GF-D8 (cell line): ENCODE data around the gene MSI2.

ENCODE experiments used
- DNase-seq: peaks from one replicate; lab custom pipeline; 2025; lab: John Stamatoyannopoulos, UW

MSI2 gene

DNA sequence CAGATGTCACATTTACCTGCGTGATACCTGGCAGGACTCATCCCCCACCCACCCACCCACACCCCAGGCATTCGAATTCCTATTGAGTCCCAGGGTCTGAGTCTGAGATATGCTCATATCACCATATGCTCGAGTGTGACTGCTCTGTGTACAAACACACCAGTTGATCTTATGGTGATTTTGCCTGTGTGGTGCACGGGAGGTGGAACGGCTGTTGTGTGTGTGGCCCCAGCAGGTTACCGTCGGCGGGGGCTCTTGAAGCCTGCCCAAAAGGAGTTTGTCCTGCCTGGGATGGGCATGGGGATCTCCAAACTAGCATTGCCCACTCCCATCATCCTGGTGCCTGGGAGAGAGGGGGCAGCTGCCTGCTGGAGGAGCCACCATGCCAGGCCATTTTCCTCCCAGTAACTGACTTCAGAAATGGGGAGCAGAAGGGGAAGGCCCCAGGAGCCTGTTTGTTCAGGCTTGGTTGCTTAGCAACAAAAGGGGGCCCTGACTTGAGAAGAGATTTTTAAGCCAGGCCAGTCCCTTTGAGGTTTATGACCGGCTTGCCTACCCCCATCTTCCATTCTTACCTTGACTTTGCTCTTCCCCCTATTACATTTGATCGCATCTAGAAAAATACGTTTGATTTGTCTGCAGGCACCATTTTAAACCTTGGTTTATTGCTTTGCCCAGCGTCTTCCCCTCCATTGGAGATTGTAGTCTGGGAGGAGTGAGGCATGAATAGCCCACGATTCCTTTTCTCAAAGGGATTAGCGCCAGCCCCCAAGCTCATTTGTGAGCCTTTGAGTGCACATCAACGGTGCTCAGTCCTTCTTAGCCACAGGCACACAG, 271.1 kb downstream of the MSI2 start:
- DNase-seq: no peak

DNA sequence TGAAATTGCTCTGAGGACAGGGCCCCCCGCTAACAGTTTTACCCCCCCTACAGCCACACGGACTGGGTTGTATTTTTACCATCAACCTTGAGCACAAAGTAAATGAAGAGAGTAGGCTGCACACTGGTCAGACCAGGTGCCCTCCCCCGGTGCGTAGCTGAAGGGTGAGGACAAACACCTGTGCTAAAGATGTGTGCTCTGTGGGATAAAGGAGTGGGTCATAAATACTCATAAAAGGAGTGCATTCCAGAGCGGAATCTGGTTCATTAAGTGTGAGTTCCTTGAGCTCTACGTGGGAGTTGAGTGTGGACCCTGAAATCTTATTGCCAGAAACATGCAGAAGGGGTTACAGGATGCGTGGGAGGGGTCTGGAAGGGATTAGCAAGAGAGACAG, 271.7 kb downstream of the MSI2 start:
- DNase-seq: no peak

DNA sequence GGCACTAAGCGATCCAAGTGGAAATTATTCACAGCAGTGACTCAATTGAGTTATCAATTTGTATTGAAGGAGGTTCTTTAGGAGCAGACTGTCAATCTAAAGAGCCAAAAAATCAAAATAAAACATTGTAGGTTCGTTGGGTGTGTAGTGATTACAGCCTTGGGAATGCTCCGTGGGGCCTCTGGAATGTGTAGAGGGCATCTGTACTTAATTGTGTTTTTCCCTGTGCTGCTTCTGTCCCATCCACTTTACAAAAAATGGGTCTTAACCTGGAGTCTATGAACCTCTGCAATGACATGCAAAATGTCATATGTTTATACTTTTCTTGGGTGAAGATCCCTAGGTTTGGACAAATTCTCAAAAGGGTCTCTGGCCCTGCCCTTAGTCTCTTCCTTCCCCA, 273.7 kb downstream of the MSI2 start:
- DNase-seq: no peak

- DNase-seq: no peak
Observed at GRCh38 chr17:57530508-57530907, 274.2 kb downstream of the MSI2 start.

- no peak for DNase-seq
Observed at GRCh38 chr17:57531078-57531477, 274.8 kb downstream of the MSI2 start.

- no peak for DNase-seq
Observed at GRCh38 chr17:57531648-57532504, 275.6 kb downstream of the MSI2 start.

- DNase-seq: no peak
Observed at GRCh38 chr17:57532556-57532955, 276.2 kb downstream of the MSI2 start.

- DNase-seq: no peak
Observed at GRCh38 chr17:57532966-57533365, 276.6 kb downstream of the MSI2 start.

GRCh38 chr17:57533684-57534305, 277.5 kb downstream of the MSI2 start:
- no peak for DNase-seq

- no peak for DNase-seq
Observed at GRCh38 chr17:57534863-57535248, 278.5 kb downstream of the MSI2 start.

- DNase-seq: no peak
Observed at GRCh38 chr17:57535249-57535966, 279.1 kb downstream of the MSI2 start.

DNA sequence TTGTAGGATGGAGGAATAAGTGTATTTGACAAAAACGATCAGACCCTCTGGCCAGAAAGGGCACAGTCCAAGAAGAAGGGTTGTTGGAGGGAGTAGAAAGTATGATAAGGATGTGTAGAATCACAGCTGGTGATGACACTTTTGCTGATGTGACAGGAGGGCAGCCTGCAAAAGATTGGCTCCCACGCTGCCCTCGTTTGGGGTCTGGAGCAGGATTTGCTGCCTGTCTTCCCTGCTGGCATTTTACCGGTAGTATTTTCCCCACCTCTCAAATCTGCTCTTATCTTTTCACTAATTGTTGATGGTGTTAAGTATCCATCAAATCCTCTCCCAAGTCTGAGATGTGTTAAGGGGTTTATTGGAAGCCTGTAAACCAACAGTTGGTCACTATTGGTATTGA, 280.0 kb downstream of the MSI2 start:
- no peak for DNase-seq

- DNase-seq: no peak
Observed at GRCh38 chr17:57536789-57537523, 280.6 kb downstream of the MSI2 start.

GRCh38 chr17:57537524-57538410, 281.4 kb downstream of the MSI2 start:
- no peak for DNase-seq

GRCh38 chr17:57538736-57539456, 282.6 kb downstream of the MSI2 start:
- no peak for DNase-seq

DNA sequence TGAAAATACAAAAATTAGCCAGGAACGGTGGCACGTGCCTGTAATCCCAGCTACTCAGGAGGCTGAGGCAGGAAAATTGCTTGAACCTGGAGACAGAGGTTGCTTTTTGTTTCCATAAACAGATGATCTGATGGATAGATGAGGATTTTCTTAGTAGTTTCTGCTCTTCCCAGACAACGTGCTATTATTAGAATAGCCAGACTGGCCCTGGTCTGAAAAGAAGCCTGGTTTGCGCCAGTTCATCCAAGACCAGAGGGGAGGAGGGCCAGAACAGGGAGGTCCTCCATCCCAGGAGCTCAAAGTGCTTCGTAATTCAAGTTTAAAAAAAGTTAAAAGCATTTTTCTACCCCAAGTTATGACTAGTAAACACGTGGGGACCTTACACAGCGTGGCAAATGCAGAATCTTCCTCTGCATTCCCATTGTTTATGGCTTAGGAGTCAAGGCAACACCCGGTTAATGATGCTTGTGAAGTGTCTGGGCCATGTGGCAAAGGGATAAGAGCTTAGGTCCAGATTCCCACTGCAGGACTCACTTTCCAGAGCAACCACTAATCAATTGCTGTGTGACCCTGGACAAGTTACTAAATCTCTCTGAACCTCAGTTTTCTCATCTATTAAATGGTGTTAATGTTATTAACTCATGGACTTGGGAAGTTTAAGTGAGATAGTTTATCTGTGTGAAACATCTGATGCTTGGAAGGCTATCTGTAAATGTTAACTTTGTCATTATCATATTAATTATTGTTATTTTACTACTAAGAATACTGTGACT, 283.4 kb downstream of the MSI2 start:
- DNase-seq: no peak

DNA sequence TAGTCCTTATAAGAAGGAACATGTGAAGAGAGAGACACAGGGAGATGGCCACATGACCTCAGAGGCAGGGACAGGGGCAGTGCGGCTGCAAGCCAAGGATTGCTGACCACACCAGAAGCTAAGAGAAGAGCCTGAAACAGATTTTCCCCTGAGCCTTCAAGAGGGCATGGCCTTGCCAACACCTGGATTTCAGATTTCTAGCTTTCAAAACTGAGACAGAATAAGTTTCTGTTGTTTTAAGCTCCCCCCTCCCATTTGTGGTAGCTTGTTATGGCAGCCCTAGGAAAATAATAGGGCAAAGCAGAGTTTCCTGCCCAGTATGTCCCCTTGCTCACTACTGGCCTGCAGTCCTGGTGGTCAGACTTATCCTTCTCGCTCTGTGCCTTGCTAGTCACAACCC, 284.3 kb downstream of the MSI2 start:
- no peak for DNase-seq

- DNase-seq: no peak
Observed at GRCh38 chr17:57541049-57541448, 284.7 kb downstream of the MSI2 start.
